Lower leg skin (tissue), 3 donors: ENCODE data around the gene CMYA5.

Source experiments
- CTCF ChIP-seq, 3 donors: fragments of 450-650 bp; IDR thresholded peaks; one replicate each; pipeline ENCODE4 v1.5.1; 2016; ENCODE audit warnings: antibody characterized with exemption in 3 of 3, mild to moderate bottlenecking in 3 of 3, moderate library complexity in 2 of 3
- POLR2A ChIP-seq, 2 donors: fragments of 450-650 bp; IDR thresholded peaks; one replicate each; pipeline ENCODE4 v1.6.1; 2016 to 2017; ENCODE audit warnings: antibody characterized with exemption in 2 of 2, mild to moderate bottlenecking in 1 of 2, moderate library complexity in 1 of 2

DNA sequence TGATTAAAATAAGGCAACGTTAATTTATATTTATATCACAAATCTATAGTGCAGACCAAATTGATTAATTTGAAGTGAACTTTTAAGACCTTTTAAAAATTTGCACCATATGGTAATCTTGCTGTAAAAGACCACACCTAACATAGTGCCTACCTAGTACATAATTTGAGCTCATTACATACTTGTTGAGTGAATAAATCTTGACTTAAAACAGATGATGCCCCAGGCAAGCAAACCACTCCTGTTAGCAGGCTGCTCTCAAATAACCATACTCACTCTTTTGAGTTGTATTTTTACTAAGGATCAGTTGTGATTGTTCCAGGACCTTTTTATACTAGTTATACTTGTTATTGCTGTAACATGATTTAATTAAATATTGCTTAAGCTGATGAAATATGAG, 27.2 kb downstream of the CMYA5 start:
- TF ChIP-seq POLR2A (IDR thresholded peaks at IDR 0.05) = no peak
- no peak for TF ChIP-seq CTCF (IDR thresholded peaks at IDR 0.05)
